OCI-LY7 (cell line): ENCODE measurements around the gene GRIK1. TPM values are rescaled to one million over a fixed set of nuclear protein-coding genes. Genes with fewer than 3 reads are reported as not detected.

Experiments
- BruUV-seq: library from RNA; stranded (reverse); fragments of 400-500 nt; replicated peaks from 2 replicates; lab custom pipeline; 2021; lab: Mats Ljungman, UMichigan
- CTCF ChIA-PET: fragments of 300-600 bp; sonication (Branson Sonifier 250); formaldehyde crosslinking; loops from one replicate; lab custom pipeline; 2022; ENCODE audit warnings: antibody characterized with exemption; ENCODE audit not compliant: unreplicated experiment; lab: Charles Lee
- POLR2A ChIA-PET: fragments of 300-600 bp; sonication (Branson Sonifier 250); formaldehyde crosslinking; loops from one replicate; lab custom pipeline; 2022; ENCODE audit warnings: antibody characterized with exemption; lab: Charles Lee
- DNase-seq: peaks from one replicate; pipeline ENCODE4 v3.0.0-alpha.2; 2015; ENCODE audit warnings: low spot score
- H2AFZ ChIP-seq: fragments of 200-600 bp; sonication (generic), shearing (Covaris generic); 2 replicates; pipeline ENCODE4 v1.6.1; 2014; ENCODE audit warnings: mild to moderate bottlenecking, antibody characterized with exemption, low read length, moderate library complexity
- H3K27ac ChIP-seq: fragments of 200-600 bp; sonication (generic); 2 replicates; pipeline ENCODE4 v1.5.1; 2014; ENCODE audit warnings: mixed run types, low read depth, mild to moderate bottlenecking, moderate library complexity, low read length, inconsistent platforms; ENCODE audit not compliant: poor library complexity, severe bottlenecking
- H3K36me3 ChIP-seq: fragments of 200-600 bp; sonication (generic); 2 replicates; pipeline ENCODE4 v1.6.1; 2014; ENCODE audit warnings: mild to moderate bottlenecking, antibody characterized with exemption, low read length, moderate library complexity, mixed read lengths; ENCODE audit not compliant: insufficient read depth
- H3K4me1 ChIP-seq: fragments of 200-600 bp; sonication (generic); 2 replicates; pipeline ENCODE4 v1.5.1; 2014; ENCODE audit warnings: mild to moderate bottlenecking, low read length; ENCODE audit not compliant: insufficient read depth, poor library complexity, severe bottlenecking
- H3K4me2 ChIP-seq: fragments of 200-600 bp; sonication (generic); 2 replicates; pipeline ENCODE4 v1.6.1; 2014; ENCODE audit warnings: mild to moderate bottlenecking, low read length
- H3K4me3 ChIP-seq: fragments of 200-600 bp; sonication (generic); 2 replicates; pipeline ENCODE4 v1.5.1; 2014; ENCODE audit warnings: mild to moderate bottlenecking, low read depth, low read length; ENCODE audit not compliant: poor library complexity, severe bottlenecking
- H3K79me2 ChIP-seq: fragments of 200-600 bp; sonication (generic); 2 replicates; pipeline ENCODE4 v1.6.1; 2016; ENCODE audit warnings: low read depth, mild to moderate bottlenecking, low read length, moderate library complexity, mixed read lengths; ENCODE audit not compliant: insufficient read depth
- H3K9me2 ChIP-seq: fragments of 200-600 bp; sonication (generic); 2 replicates; pipeline ENCODE4 v1.6.1; 2016; ENCODE audit warnings: mild to moderate bottlenecking, low read length, mixed read lengths; ENCODE audit not compliant: insufficient read depth
- H3K9me3 ChIP-seq: fragments of 200-600 bp; sonication (generic); 2 replicates; pipeline ENCODE4 v1.6.1; 2014; ENCODE audit warnings: mild to moderate bottlenecking, mixed run types, low read length, mixed read lengths
- H4K20me1 ChIP-seq: fragments of 200-600 bp; sonication (generic); 2 replicates; pipeline ENCODE4 v1.6.1; 2014; ENCODE audit warnings: mild to moderate bottlenecking, antibody characterized with exemption, low read length, moderate library complexity, mixed read lengths; ENCODE audit not compliant: insufficient read depth
- EZH2phosphoT487 ChIP-seq: fragments of 200-600 bp; sonication (generic); IDR thresholded peaks from 2 replicates; pipeline ENCODE4 v1.6.1; 2018; ENCODE audit warnings: low read depth, borderline replicate concordance, mild to moderate bottlenecking, mixed run types, antibody characterized with exemption, low read length, moderate library complexity, mixed read lengths
- intact Hi-C: fragments of 100-400 bp; cut with micrococcal nuclease; formaldehyde crosslinking; loops from one replicate; pipeline ENCODE4 v1.10.0; 2022; ENCODE audit not compliant: unreplicated experiment
- total RNA-seq, 2 experiments: library from RNA; depleted of rRNA in 1 of 2; stranded (reverse); fragments of >200 nt in 1 of 2; shearing (Covaris generic) in 1 of 2; gene quantifications; 2 replicates each; pipeline ENCODE4 v1.2.3, GENCODE V29; 2014 to 2022
- TF ChIP-seq, protein P1 (sequence below): fragments of 200-600 bp; sonication (generic); conservative IDR thresholded peaks from 2 replicates; pipeline ENCODE4 v1.5.1; 2014; ENCODE audit warnings: mild to moderate bottlenecking, antibody characterized with exemption, low read length, moderate library complexity, mixed read lengths

Gene GRIK1
- total RNA-seq, 2 experiments from 2014 or later, result 4.1 TPM; not detected in 1

DNA sequence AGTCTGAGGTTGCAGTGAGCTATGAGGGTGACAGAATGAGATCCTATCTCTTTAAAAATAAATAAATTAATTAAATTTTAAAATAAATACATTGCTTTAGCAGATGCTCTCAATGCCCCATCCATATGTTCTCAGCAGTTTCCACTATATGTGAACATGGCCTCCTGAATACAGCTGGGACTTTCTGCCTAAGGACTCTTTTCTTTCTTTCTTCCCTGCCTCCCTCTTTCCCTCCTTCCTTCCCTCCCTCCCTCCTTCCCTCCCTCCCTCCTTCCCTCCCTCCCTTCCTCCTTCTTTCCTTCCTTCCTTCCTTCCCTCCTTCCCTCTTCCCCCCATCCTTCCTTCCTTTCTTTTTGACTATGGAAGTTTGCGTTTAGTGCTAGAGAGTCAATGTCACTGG lies 10.2 kb upstream of the GRIK1 start:
- Histone ChIP-seq H3K27ac (no peak overlapping the region), H3K9me3 (no peaks in the 10 kb centered on the region), H3K4me2 (no peak overlapping the region), H3K4me3 (no peak overlapping the region), H3K4me1 (no peaks in the 10 kb centered on the region), H3K9me2 (no peaks in the 10 kb centered on the region), H2AFZ (no peak overlapping the region), H3K36me3 (no peaks in the 10 kb centered on the region), H4K20me1 (no peaks in the 10 kb centered on the region), H3K79me2 (no peaks in the 10 kb centered on the region)
- no peak for DNase-seq
- ChIA-PET CTCF (no interaction called here), POLR2A (interaction anchor here (0.5 to 1.3 kb wide), 2 partner anchors 41 to 261 kb away, joined by 3 to 4 read pairs; no protein-coding TSS in a partner anchor)
- no peak for TF ChIP-seq EZH2phosphoT487
- BruUV-seq, result no TSS peak
- intact Hi-C loops, result no loop called here

DNA sequence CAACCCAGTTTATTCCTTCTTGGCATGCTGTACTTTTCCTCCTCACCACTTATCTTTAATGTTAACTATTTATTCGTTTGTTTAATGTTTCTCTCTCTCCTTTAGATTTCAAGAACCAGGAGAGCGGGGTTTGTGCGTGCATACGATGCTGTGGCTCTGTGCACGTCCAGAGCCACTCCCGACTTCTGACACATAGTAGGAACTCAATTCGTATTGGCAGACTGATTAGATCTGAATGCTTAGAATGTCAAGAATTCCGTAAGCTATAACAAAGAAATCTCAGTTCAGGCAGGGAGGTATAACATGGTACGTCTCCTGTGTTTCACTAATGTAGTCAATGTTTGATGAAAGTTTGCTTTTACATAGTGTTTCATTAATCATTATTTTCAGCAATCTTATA lies 7.3 kb upstream of the GRIK1 start:
- ChIA-PET CTCF (no interaction called here), POLR2A (interaction anchor here (0.7 kb wide), 1 partner anchor 54 kb away, joined by 3 read pairs; no protein-coding TSS in a partner anchor)
- no peaks in the 10 kb centered on the region for H3K9me3 ChIP-seq
- no TSS peak for BruUV-seq
- no peak overlapping the region for H3K4me3 ChIP-seq
- H3K4me1 ChIP-seq, result no peaks in the 10 kb centered on the region
- no peaks in the 10 kb centered on the region for H3K36me3 ChIP-seq
- intact Hi-C loops, result no loop called here
- DNase-seq, result no peak
- no peaks in the 10 kb centered on the region for H4K20me1 ChIP-seq
- no peak overlapping the region for H3K4me2 ChIP-seq
- TF ChIP-seq, protein P1, sequence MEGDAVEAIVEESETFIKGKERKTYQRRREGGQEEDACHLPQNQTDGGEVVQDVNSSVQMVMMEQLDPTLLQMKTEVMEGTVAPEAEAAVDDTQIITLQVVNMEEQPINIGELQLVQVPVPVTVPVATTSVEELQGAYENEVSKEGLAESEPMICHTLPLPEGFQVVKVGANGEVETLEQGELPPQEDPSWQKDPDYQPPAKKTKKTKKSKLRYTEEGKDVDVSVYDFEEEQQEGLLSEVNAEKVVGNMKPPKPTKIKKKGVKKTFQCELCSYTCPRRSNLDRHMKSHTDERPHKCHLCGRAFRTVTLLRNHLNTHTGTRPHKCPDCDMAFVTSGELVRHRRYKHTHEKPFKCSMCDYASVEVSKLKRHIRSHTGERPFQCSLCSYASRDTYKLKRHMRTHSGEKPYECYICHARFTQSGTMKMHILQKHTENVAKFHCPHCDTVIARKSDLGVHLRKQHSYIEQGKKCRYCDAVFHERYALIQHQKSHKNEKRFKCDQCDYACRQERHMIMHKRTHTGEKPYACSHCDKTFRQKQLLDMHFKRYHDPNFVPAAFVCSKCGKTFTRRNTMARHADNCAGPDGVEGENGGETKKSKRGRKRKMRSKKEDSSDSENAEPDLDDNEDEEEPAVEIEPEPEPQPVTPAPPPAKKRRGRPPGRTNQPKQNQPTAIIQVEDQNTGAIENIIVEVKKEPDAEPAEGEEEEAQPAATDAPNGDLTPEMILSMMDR, result no peak
- TF ChIP-seq EZH2phosphoT487, result no peak
- no peaks in the 10 kb centered on the region for H3K9me2 ChIP-seq
- no peak overlapping the region for H3K27ac ChIP-seq
- no peak overlapping the region for H2AFZ ChIP-seq
- H3K79me2 ChIP-seq, result no peaks in the 10 kb centered on the region

DNA sequence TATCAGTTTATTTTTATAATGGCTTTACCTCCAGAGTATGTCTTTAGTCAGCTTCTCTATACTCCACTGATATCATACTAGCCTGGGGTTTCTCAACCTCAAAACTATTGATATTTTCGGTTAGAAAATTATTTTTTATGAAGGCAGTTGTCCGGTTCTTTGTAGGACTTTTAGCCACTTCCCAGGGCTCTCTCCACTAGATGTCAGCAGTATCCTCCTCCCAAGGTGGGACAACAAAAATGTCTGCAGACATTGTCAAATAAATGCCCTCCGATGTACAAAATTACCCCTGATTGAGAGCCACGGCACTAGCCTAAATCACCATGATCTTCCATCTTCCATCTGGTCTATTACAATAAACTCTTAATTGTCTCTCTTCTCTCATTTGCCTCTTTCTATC lies 4.1 kb upstream of the GRIK1 start:
- ChIA-PET CTCF (no interaction called here), POLR2A (no interaction called here)
- Histone ChIP-seq H3K9me3 (no peaks in the 10 kb centered on the region), H3K4me3 (no peak overlapping the region), H3K9me2 (no peaks in the 10 kb centered on the region), H2AFZ (no peak overlapping the region), H3K36me3 (no peaks in the 10 kb centered on the region), H3K27ac (no peak overlapping the region), H3K4me2 (no peak overlapping the region), H4K20me1 (no peaks in the 10 kb centered on the region), H3K4me1 (no peaks in the 10 kb centered on the region), H3K79me2 (no peaks in the 10 kb centered on the region)
- DNase-seq, result no peak
- intact Hi-C loops, result no loop called here
- TF ChIP-seq, protein P1, result peak; percentile 37
- TF ChIP-seq EZH2phosphoT487, result no peak
- no TSS peak for BruUV-seq
